Natural killer cell treated with Interleukin-12 subunit alpha and Interleukin-12 subunit beta and Interleukin-15 and Interleukin-18, amount 100 ng/mL, for 72 hours (primary cell): ENCODE results near the gene FOXJ3. TPM values are rescaled to one million over a fixed set of nuclear protein-coding genes. Genes with fewer than 3 reads are reported as not detected.

Experiments used
- ATAC-seq, 2 donors: fragments of 150-1000 bp; cut with Tn5 transposase in 1 of 2; sonication (Bioruptor Pico), chemical (Tn5 transposase) in 1 of 2; 2 replicates each; pipeline ENCODE4 v1.10.0; 2021
- DNase-seq: peaks from one replicate; pipeline ENCODE4 v3.0.0; 2022; ENCODE audit warnings: low spot score
- H3K27ac Mint-ChIP-seq, 2 donors: 1 replicate in 1 of 2; 2 replicates in 1 of 2; pipeline ENCODE4 v1.8.0; 2022; ENCODE audit warnings: mixed read lengths in 2 of 2, mild to moderate bottlenecking in 1 of 2, moderate library complexity in 1 of 2
- H3K27me3 Mint-ChIP-seq, 2 donors: 1 replicate in 1 of 2; 2 replicates in 1 of 2; pipeline ENCODE4 v1.8.0; 2022; ENCODE audit warnings: mixed read lengths in 2 of 2
- H3K36me3 Mint-ChIP-seq: one replicate; pipeline ENCODE4 v1.8.0; 2022; ENCODE audit warnings: mixed read lengths
- H3K4me1 Mint-ChIP-seq, 2 donors: 1 replicate in 1 of 2; 2 replicates in 1 of 2; pipeline ENCODE4 v1.8.0; 2022; ENCODE audit warnings: low read depth in 2 of 2, mixed read lengths in 2 of 2, mild to moderate bottlenecking in 1 of 2
- H3K4me3 Mint-ChIP-seq: one replicate; pipeline ENCODE4 v1.8.0; 2022; ENCODE audit warnings: mixed read lengths
- H3K9me3 Mint-ChIP-seq: 2 replicates; pipeline ENCODE4 v1.8.0; 2022; ENCODE audit warnings: mixed read lengths
- total RNA-seq, 2 donors: library from RNA; stranded (reverse); gene quantifications; one replicate each; pipeline ENCODE4 v1.2.3, GENCODE V29; 2022

FOXJ3 gene
- total RNA-seq, 2 donors from 2014 or later, result 57.9 to 69.9 TPM

DNA sequence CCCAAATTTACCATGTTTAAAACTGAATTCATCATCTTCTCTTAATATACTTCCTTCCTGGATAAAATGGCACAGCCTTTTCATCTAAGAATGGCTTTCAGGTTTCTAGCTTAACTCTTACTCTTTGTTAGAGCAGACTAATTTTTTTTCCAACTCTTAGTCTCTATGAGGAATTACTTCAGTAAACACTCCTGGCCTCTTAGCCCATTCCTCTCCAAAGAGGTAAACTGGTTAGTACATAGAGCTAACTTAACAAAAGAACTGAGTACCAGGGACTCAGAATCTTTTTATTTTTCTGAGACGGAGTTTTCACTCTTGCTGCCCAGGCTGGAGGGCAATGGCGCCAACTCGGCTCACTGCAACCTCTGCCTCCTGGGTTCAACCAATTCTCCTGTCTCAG is 21.1 kb downstream of the FOXJ3 start:
- DNase-seq (no peak), ATAC-seq (no peak)
- peak overlapping the region in 1 of 2 donors; percentile 54 for H3K27ac Mint-ChIP-seq
- no peaks in the 10 kb centered on the region for H3K27me3 Mint-ChIP-seq
- H3K36me3 Mint-ChIP-seq, result peaks cover 8% of the 10 kb centered on the region
- H3K9me3 Mint-ChIP-seq, result no peaks in the 10 kb centered on the region
- peaks cover 63 to 66% of the 10 kb centered on the region in 2 donors for H3K4me1 Mint-ChIP-seq
- no peak overlapping the region for H3K4me3 Mint-ChIP-seq

DNA sequence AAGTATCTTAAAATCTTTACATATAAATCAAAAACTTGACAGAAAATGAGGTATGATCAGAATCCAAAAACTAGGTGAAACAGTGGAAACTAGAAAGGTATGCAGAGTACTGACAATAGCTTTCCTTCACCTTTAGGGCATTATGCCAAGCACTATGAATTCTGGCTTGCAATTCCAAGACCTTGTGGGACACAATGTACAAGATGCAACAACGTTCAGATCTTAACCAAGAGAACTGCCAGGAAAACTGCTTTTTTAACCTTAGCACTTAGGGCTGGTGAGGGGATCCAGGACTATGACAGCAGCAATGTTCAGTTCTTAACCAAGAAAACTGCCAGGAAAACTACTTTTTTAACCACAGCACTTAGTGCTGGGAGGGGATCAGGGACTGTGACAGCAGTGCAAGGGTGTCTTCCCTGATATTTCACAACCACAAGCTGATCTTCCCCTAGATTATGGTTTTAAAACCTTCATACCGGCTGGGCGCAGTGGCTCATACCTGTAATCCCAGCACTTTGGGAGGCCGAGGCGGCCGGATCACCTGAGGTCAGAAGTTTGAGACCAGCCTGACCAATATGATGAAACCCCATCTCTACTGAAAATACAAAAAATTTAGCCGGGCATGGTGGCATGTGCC is 22.3 kb downstream of the FOXJ3 start:
- Mint-ChIP-seq H3K27me3 (no peaks in the 10 kb centered on the region), H3K4me1 (peaks cover 59 to 68% of the 10 kb centered on the region in 2 donors), H3K27ac (no peak overlapping the region), H3K36me3 (peaks cover 9% of the 10 kb centered on the region), H3K4me3 (no peak overlapping the region), H3K9me3 (no peaks in the 10 kb centered on the region)
- ATAC-seq (no peak), DNase-seq (no peak)

DNA sequence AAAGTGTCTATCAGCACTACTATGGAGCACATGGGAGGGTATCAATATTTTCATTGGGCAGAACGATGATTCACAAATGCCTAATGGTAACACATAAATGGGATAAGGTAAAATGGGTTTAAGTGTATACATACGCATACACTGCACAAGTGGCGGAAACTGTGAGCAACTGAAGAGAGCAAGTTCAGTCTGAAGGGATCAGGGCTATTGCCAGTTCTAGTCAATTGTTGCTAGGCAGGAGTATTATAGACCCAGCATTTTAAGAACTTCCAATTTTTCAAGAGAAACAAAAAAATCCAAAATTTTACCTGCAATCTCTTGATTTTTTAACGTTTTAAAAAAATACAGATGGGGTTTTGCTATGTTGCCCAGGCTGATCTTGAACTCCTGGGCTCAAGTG is 23.1 kb downstream of the FOXJ3 start:
- ATAC-seq (no peak), DNase-seq (no peak)
- Mint-ChIP-seq H3K27me3 (no peaks in the 10 kb centered on the region), H3K27ac (no peak overlapping the region), H3K36me3 (peaks cover 9% of the 10 kb centered on the region), H3K9me3 (no peaks in the 10 kb centered on the region), H3K4me1 (peaks cover 55 to 61% of the 10 kb centered on the region in 2 donors), H3K4me3 (no peak overlapping the region)

DNA sequence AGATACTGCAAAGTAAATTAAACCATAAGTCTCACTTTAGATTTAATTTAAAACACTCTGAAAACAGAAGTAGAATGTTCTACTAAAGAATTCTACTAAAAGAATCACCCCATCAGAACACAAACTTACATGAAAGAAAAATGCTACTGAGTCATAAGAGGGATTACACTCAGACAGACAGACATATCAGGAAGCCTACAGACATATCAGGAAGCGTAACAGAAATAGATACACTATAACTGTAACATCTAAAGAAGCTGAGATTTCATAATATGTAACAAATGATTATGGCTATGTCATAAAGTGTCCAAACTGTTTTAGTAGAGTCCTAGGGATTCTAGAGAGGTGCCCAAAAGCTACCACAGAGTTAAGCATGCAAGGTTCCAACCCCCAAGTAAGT is 23.9 kb downstream of the FOXJ3 start:
- no peaks in the 10 kb centered on the region for H3K27me3 Mint-ChIP-seq
- H3K9me3 Mint-ChIP-seq, result no peaks in the 10 kb centered on the region
- DNase-seq, result no peak
- peak overlapping the region in 1 of 2 donors; percentile 40 for H3K27ac Mint-ChIP-seq
- peaks cover 9% of the 10 kb centered on the region for H3K36me3 Mint-ChIP-seq
- peaks cover 49 to 55% of the 10 kb centered on the region in 2 donors for H3K4me1 Mint-ChIP-seq
- peak in 1 of 2 donors; percentile 67 for ATAC-seq
- H3K4me3 Mint-ChIP-seq, result no peak overlapping the region

DNA sequence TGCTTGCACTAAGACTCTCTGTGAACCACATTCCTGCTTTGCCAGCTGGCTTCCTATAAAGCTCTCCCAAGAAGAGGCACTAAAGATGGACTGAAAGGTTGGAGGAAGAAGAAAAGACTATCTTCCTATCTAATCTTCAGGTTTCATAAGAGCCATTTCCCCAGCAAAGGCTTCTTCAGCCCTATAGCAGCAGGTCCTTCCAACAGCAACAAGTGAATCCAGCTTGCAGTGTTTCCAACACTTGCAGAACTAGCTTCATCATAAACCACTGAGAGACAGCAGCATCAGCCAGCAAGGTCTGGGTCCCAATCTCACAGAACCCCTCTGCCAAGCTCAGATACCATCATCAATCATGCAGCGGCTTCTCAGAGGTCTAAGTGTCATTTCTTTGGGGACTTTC is 28.1 kb downstream of the FOXJ3 start:
- H3K9me3 Mint-ChIP-seq, result peaks cover under 1% of the 10 kb centered on the region
- H3K36me3 Mint-ChIP-seq, result peaks cover 19% of the 10 kb centered on the region
- H3K27me3 Mint-ChIP-seq, result no peaks in the 10 kb centered on the region
- H3K4me3 Mint-ChIP-seq, result no peak overlapping the region
- DNase-seq, result no peak
- H3K4me1 Mint-ChIP-seq, result peaks cover 34 to 38% of the 10 kb centered on the region in 2 donors
- H3K27ac Mint-ChIP-seq, result no peak overlapping the region
- ATAC-seq, result no peak

DNA sequence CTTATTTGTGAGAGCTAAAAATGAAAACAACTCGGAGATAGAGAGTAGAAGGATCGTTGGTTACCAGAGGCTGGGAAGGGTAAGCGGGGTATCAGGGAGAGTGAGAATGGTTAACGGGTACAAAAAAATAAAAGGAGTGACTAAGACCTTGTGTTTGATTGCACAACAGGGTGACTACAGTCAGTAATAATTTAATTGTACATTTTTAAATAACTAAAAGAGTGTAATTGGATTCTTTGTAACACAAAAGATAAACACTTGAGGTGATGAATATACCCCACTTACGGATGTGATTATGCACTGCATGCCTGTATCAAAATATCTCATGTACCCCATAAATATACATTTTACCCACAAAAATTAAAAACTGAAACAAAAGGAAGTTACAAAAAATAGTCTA is 29.4 kb downstream of the FOXJ3 start:
- H3K9me3 Mint-ChIP-seq, result peaks cover 4% of the 10 kb centered on the region
- peaks cover 28 to 30% of the 10 kb centered on the region in 2 donors for H3K4me1 Mint-ChIP-seq
- ATAC-seq, result no peak
- no peak overlapping the region for H3K27ac Mint-ChIP-seq
- H3K27me3 Mint-ChIP-seq, result no peaks in the 10 kb centered on the region
- no peak overlapping the region for H3K4me3 Mint-ChIP-seq
- no peak for DNase-seq
- peaks cover 25% of the 10 kb centered on the region for H3K36me3 Mint-ChIP-seq

DNA sequence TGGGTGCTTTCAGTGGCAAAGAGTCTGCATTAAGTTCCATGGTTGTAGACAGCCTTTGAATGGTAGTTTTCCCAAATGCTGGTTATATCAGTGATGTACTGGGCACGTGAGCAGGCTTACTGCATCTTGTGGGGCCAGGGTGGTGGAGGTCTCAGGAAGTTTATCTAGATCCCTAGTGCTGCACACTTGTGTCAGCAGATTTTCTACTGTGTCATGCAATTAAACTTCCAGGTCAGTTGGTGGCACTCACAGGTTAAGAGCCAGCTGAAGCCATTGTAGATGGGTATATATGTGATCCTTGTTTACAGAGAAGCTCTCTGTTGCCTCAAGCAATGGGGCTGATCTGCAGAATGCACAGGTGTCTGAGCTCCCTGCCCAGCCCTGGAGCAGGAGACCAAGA is 33.0 kb downstream of the FOXJ3 start:
- H3K4me3 Mint-ChIP-seq, result no peak overlapping the region
- peaks cover 25 to 26% of the 10 kb centered on the region in 2 donors for H3K4me1 Mint-ChIP-seq
- no peaks in the 10 kb centered on the region for H3K27me3 Mint-ChIP-seq
- no peak overlapping the region for H3K27ac Mint-ChIP-seq
- no peak for ATAC-seq
- H3K9me3 Mint-ChIP-seq, result peaks cover 4% of the 10 kb centered on the region
- H3K36me3 Mint-ChIP-seq, result peaks cover 23% of the 10 kb centered on the region
- no peak for DNase-seq

DNA sequence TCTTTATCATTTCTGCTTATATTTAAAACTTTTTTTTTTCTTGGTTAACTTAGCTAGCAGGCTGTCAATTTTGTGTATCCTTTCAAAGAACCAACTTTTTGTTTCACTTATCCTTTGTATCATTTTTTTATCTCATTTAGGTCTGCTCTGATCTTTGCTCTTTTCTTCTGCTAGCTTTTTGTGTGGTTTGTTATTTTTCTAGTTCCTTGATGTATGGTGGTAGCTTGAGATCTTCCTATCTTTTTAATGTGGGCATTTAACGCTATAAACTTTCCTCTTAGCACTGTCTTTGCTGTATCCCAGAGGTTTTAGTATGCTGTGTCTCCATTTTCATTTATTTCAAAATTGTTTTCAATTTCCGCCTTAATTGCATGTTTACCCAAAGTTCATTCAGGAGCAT is 36.5 kb downstream of the FOXJ3 start:
- no peak for DNase-seq
- Mint-ChIP-seq H3K27me3 (no peaks in the 10 kb centered on the region), H3K4me3 (no peak overlapping the region), H3K27ac (no peak overlapping the region), H3K9me3 (peaks cover 4% of the 10 kb centered on the region), H3K36me3 (peaks cover 15% of the 10 kb centered on the region), H3K4me1 (peaks cover 19 to 22% of the 10 kb centered on the region in 2 donors)
- no peak for ATAC-seq

DNA sequence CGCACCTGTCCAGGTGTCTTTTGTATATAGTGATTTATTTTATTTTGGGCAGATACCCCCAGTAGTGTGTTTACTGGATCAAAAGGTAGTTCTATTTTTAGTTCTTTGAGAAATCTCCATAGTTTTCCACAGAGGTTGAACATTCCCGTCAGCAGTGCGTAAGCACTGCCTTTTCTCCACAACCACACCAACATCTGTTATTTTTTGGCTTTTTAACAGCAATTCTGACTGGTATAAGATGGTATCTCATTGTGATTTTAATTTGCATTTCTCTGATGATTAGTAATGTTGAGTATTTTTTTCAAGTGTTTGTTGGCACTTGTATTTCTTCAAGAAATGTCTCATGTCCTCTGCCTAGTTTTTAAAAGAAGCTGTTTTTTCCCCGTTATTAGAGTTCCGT is 39.2 kb downstream of the FOXJ3 start:
- Mint-ChIP-seq H3K9me3 (no peaks in the 10 kb centered on the region), H3K36me3 (peaks cover 7% of the 10 kb centered on the region), H3K4me3 (no peak overlapping the region), H3K27ac (no peak overlapping the region), H3K4me1 (peaks cover 28 to 30% of the 10 kb centered on the region in 2 donors), H3K27me3 (no peaks in the 10 kb centered on the region)
- DNase-seq, result no peak
- ATAC-seq, result no peak

DNA sequence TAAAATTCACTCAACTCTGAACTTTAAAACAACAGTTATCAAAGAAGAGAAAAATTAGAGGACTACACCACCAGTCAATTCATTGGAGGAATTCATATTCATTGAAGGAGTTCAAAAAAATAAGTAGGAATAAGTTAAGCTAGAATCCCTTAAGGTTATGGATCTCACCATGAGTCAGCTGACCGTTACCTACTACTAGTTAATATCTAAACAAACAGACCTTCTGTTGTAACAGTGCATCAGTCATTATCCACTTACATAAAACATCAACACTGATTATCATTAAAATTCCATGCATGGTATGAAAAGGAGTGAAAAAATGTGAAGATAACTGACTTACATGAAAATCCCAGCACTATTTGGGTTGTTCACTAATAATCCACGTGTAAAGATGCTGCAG is 44.9 kb downstream of the FOXJ3 start:
- H3K4me3 Mint-ChIP-seq, result no peak overlapping the region
- H3K36me3 Mint-ChIP-seq, result no peaks in the 10 kb centered on the region
- no peaks in the 10 kb centered on the region for H3K27me3 Mint-ChIP-seq
- peaks cover 18 to 23% of the 10 kb centered on the region in 2 donors for H3K4me1 Mint-ChIP-seq
- ATAC-seq (no peak), DNase-seq (no peak)
- no peak overlapping the region for H3K27ac Mint-ChIP-seq
- no peaks in the 10 kb centered on the region for H3K9me3 Mint-ChIP-seq

DNA sequence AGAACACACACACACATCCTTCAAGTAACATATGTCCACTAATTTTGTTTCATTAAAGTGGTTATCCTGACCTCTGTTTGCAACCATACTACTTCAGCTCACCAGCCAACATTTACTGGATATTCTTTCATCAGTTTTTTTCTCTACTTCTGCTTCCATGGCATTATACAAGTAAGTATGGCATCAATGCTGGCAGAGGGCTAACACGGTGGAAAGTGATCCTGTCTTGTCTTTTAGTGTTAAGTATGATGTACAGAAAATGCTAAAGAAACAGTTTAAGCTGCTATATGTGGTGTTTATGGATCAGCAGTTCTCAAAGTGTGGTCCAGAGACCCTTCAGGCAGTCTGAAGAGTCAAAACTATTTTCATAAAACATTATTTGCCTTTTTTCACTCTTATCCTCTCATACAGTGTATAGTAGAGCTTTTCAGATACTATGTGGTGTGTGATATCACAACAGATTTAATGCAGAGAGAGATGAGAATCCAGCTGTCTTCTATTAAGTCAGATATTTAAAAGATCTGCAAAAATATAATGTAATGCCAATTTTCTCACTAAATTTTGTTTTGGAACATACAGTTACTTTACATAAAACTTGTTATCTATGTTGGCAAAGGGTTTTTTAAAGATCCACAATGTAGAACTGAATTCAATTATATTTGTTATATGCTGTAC is 46.6 kb downstream of the FOXJ3 start:
- Mint-ChIP-seq H3K36me3 (no peaks in the 10 kb centered on the region), H3K27ac (no peak overlapping the region), H3K4me3 (no peak overlapping the region), H3K27me3 (no peaks in the 10 kb centered on the region), H3K9me3 (no peaks in the 10 kb centered on the region), H3K4me1 (peaks cover 23 to 25% of the 10 kb centered on the region in 2 donors)
- DNase-seq (no peak), ATAC-seq (no peak)

DNA sequence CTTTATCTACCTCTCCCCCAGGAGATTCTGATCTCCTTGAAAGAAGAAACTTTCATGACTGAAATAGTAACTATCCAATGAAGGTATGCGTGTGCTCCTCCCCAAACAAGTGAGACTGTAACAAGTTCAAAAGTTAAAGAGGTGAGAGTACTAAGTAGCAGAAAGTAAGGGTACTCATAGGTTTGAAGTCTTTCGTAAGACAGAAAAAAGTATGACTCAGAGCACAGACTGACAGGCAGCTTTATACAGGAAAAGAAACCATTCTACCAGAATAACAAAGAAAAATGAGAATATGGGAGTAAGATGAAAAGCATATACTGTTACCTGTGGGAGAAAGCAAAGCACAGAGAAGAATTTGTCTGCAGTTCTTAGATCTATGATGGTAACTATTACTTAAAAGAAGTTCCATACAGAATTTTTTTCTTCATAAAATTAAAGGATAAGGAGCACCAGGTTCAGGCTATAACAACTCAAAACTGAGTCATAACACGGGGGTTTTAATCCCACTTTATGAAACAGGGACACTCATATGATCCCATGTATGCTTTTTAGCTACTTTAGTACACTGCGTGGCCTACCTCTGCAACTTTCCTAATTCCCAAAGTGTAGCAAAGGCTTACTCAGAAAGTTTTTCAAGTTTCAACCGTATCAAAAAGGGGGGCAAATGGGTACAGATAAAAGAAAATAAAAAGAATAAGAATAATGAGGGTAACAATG is 52.0 kb downstream of the FOXJ3 start:
- ATAC-seq, result peak in 1 of 2 donors; percentile 83
- DNase-seq, result no peak
- H3K27me3 Mint-ChIP-seq, result no peaks in the 10 kb centered on the region
- H3K4me3 Mint-ChIP-seq, result peak overlapping the region; percentile 42
- H3K4me1 Mint-ChIP-seq, result peaks cover 37 to 52% of the 10 kb centered on the region in 2 donors
- peak overlapping the region; percentile 24 to 67 for H3K27ac Mint-ChIP-seq
- H3K36me3 Mint-ChIP-seq, result peaks cover 6% of the 10 kb centered on the region
- H3K9me3 Mint-ChIP-seq, result no peaks in the 10 kb centered on the region

DNA sequence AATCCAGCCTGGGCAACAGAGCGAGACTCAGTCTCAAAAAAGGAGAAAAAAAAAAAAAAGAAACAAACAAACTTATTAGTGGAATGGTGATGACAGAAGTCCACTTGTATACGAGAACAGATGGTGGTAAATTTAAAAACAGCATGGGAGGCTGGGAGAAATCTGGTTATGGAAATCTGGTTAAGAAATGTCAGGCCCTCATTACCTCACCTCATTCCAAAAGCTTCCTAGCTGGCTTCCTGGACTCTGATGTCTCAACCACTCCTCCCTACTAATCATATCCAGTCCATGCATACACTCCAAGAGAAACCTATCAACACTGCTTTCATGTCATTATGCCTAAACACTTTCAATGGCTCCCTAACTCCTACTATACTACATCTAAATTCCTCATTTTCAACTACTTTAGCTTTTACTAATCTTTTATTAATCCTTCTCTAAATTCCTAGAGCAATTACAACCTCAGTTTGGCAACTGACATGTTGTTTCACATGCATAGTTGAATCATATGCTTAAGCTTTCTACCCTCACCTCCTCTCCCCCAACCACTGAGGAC is 52.9 kb downstream of the FOXJ3 start:
- no peak overlapping the region for H3K4me3 Mint-ChIP-seq

DNA sequence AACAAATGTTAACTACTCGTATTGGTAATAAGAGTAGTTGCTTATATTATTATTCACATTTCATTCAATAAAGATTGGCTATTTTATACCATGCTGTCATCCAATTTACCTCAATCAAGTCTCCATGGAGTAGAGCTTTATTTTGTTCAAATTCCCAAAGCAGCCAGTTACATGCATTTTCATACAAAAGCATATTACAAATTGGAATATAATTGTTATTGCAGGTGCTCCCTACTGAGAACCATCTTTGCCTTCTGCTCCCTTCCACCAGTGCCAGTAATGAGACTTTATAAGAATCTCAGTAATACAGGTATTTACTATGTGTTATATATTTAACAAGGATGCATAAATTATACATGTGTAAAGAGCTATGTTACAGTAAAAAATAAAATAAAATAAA is 54.2 kb downstream of the FOXJ3 start:
- no peaks in the 10 kb centered on the region for H3K27me3 Mint-ChIP-seq
- DNase-seq, result no peak
- peaks cover 38 to 54% of the 10 kb centered on the region in 2 donors for H3K4me1 Mint-ChIP-seq

More for the DNA sequence above, 52.9 kb downstream of the FOXJ3 start:
- Mint-ChIP-seq H3K9me3 (no peaks in the 10 kb centered on the region), H3K27ac (peak overlapping the region; percentile 24 to 67), H3K36me3 (peaks cover 8% of the 10 kb centered on the region), H3K27me3 (no peaks in the 10 kb centered on the region), H3K4me1 (peaks cover 38 to 54% of the 10 kb centered on the region in 2 donors)
- no peak for ATAC-seq
- no peak for DNase-seq

More for the DNA sequence above, 54.2 kb downstream of the FOXJ3 start:
- H3K4me3 Mint-ChIP-seq, result no peak overlapping the region
- no peaks in the 10 kb centered on the region for H3K9me3 Mint-ChIP-seq
- no peak for ATAC-seq
- H3K27ac Mint-ChIP-seq, result no peak overlapping the region
- H3K36me3 Mint-ChIP-seq, result peaks cover 8% of the 10 kb centered on the region
